K562 (cell line): Measurements from ENCODE around the gene PSMB10. TPM values are rescaled to one million over a fixed set of nuclear protein-coding genes. Genes with fewer than 3 reads are reported as not detected.

Experiments used
- ATAC-seq: fragments of 200-7000 bp; cut with Tn5 transposase; 3 replicates; pipeline ENCODE4 v1.9.1; 2020; ENCODE audit warnings: moderate library complexity
- BruUV-seq: library from RNA; stranded (reverse); fragments of 400-500 nt; replicated peaks from 2 replicates; lab custom pipeline; 2021; lab: Mats Ljungman, UMichigan
- CTCF ChIA-PET: fragments of 300-600 bp; formaldehyde crosslinking; extraction: SDS; loops from one replicate; lab custom pipeline; 2021; ENCODE audit warnings: low intra/inter-chr PET ratio; lab: Yijun Ruan, JAX
- POLR2A ChIA-PET: fragments of 300-600, 350-650 bp; sonication (Branson Sonifier 250); formaldehyde crosslinking; extraction: SDS; loops from one replicate; lab custom pipeline; 2021; ENCODE audit warnings: antibody characterized with exemption, inconsistent platforms; lab: Yijun Ruan, JAX
- DNase-seq, 4 experiments: peaks; one replicate each; pipeline versions ENCODE4 v3.0.0 to v3.0.0-alpha.2; 2011 to 2018; ENCODE audit warnings: low spot score in 3 of 4, mixed read lengths in 3 of 4; ENCODE audit errors: extremely low read depth in 1 of 4
- FAIRE-seq: peaks from 2 replicates; lab custom pipeline; 2011; peaks lifted over from hg19 to GRCh38; lab: Jason Lieb, UNC
- H2AFZ ChIP-seq: 2 replicates; pipeline ENCODE4 v1.6.0; 2011; ENCODE audit warnings: low read depth, low read length, control low read depth, inconsistent platforms
- H3K27ac ChIP-seq: fragments of 200-600 bp; 3 replicates; pipeline ENCODE4 v1.8.0; 2011; ENCODE audit warnings: low read depth, mild to moderate bottlenecking, control low read depth, inconsistent platforms, low read length, moderate library complexity, mixed read lengths; ENCODE audit errors: extremely low read depth
- H3K27me3 ChIP-seq, 2 experiments: fragments of 300-600 bp in 1 of 2; 2 replicates in 1 of 2; 3 replicates in 1 of 2; pipeline versions ENCODE4 v1.6.0 to v1.8.0; 2011; ENCODE audit warnings: inconsistent platforms in 2 of 2, low read length in 2 of 2, mild to moderate bottlenecking in 1 of 2, mixed read lengths in 1 of 2, moderate library complexity in 1 of 2; ENCODE audit not compliant: control insufficient read depth in 2 of 2, insufficient read depth in 2 of 2
- H3K36me3 ChIP-seq: fragments of 300-600 bp; 3 replicates; pipeline ENCODE4 v1.8.0; 2011; ENCODE audit warnings: mild to moderate bottlenecking, low read length, inconsistent platforms; ENCODE audit not compliant: control insufficient read depth, insufficient read depth
- H3K4me1 ChIP-seq, 2 experiments: fragments of 200-600 bp in 1 of 2; replicated peaks in 1 of 2; 2 replicates in 1 of 2; 3 replicates in 1 of 2; pipeline versions ENCODE4 v1.5.1 to v1.8.0; 2011; ENCODE audit warnings: inconsistent platforms in 2 of 2, low read length in 2 of 2, mild to moderate bottlenecking in 1 of 2, mixed read lengths in 1 of 2, moderate library complexity in 1 of 2; ENCODE audit not compliant: control insufficient read depth in 2 of 2, insufficient read depth in 2 of 2
- H3K4me2 ChIP-seq: 2 replicates; pipeline ENCODE4 v1.6.1; 2011; ENCODE audit warnings: low read length, control low read depth, inconsistent platforms, mixed read lengths; ENCODE audit not compliant: insufficient read depth
- H3K4me3 ChIP-seq: fragments of 200-600 bp; sonication (generic), shearing (Covaris generic); 2 replicates; pipeline ENCODE4 v1.5.1; 2016; ENCODE audit warnings: control low read depth, inconsistent platforms
- H3K79me2 ChIP-seq: fragments of 200-600 bp; 3 replicates; pipeline ENCODE4 v1.8.0; 2011; ENCODE audit warnings: low read length, inconsistent platforms; ENCODE audit not compliant: control insufficient read depth, insufficient read depth
- H3K9ac ChIP-seq, 2 experiments: 2 replicates each; pipeline versions ENCODE4 v1.6.0 to v1.6.1; 2011; ENCODE audit warnings: low read depth in 2 of 2, low read length in 2 of 2, control low read depth in 1 of 2, inconsistent platforms in 1 of 2, mild to moderate bottlenecking in 1 of 2, mixed read lengths in 1 of 2; ENCODE audit not compliant: insufficient read depth in 1 of 2
- H3K9me1 ChIP-seq: one replicate; pipeline ENCODE4 v1.6.0; 2011; ENCODE audit warnings: inconsistent platforms, mild to moderate bottlenecking, low read length, moderate library complexity; ENCODE audit not compliant: control insufficient read depth, insufficient read depth
- H3K9me3 ChIP-seq: replicated peaks from 2 replicates; pipeline ENCODE4 v1.5.1; 2011; ENCODE audit warnings: low read depth, low read length, inconsistent platforms; ENCODE audit not compliant: control insufficient read depth, insufficient read depth
- H4K20me1 ChIP-seq: replicated peaks from 2 replicates; pipeline ENCODE4 v1.6.1; 2011; ENCODE audit warnings: low read length, inconsistent platforms, mixed read lengths; ENCODE audit not compliant: control insufficient read depth, insufficient read depth
- KLF10 ChIP-seq: fragments of 250-450 bp; sonication (Bioruptor Pico); IDR thresholded peaks from 2 replicates; pipeline ENCODE4 v1.6.1; 2021; ENCODE audit warnings: matching md5 sums
- PKNOX1 ChIP-seq: fragments of 450-650 bp; IDR thresholded peaks from 2 replicates; pipeline ENCODE4 v1.6.1; 2016
- POLR2B ChIP-seq: fragments of 450-650 bp; IDR thresholded peaks from 2 replicates; pipeline ENCODE4 v1.6.1; 2018; ENCODE audit warnings: low read depth; ENCODE audit not compliant: partially characterized antibody
- RAD51 ChIP-seq: fragments of 450-650 bp; IDR thresholded peaks from 2 replicates; pipeline ENCODE4 v1.7.1; 2016; ENCODE audit warnings: low read depth, mild to moderate bottlenecking, borderline replicate concordance
- RBFOX2 ChIP-seq: fragments of 200-400 bp; formaldehyde crosslinking; IDR thresholded peaks from 2 replicates; pipeline ENCODE4 v1.6.1; 2017; ENCODE audit warnings: low read depth, mild to moderate bottlenecking, low read length, moderate library complexity
- TFE3 ChIP-seq: fragments of 450-650 bp; formaldehyde crosslinking; IDR thresholded peaks from 2 replicates; pipeline ENCODE4 v1.4.0; 2020; ENCODE audit warnings: mild to moderate bottlenecking, mixed read lengths
- USF1 ChIP-seq: sonication (generic); formaldehyde crosslinking; IDR thresholded peaks from 2 replicates; pipeline ENCODE4 v1.9.0; 2022; ENCODE audit warnings: mild to moderate bottlenecking, missing genetic modification reagents
- ZBTB8A ChIP-seq: fragments of 450-650 bp; IDR thresholded peaks from 2 replicates; pipeline ENCODE4 v1.6.1; 2018; ENCODE audit warnings: mild to moderate bottlenecking, moderate library complexity; ENCODE audit not compliant: partially characterized antibody
- WGBS: fragments of 100-300 bp; shearing (Covaris generic); methylation state at CpG from one replicate; pipeline ENCODE4 v1.1.6; 2016; ENCODE audit warnings: low coverage, mixed read lengths; ENCODE audit not compliant: insufficient coverage; ENCODE audit errors: missing lambda C conversion rate; 5-methylcytosine and 5-hydroxymethylcytosine counted together
- in situ Hi-C: fragments of 300-500 bp; cut with MboI; formaldehyde crosslinking; loops from 4 replicates; pipeline ENCODE4 v1.15.0; 2018; ENCODE audit warnings: inconsistent platforms, mixed read lengths
- intact Hi-C: fragments of 100-400 bp; cut with micrococcal nuclease; formaldehyde crosslinking; loops from 2 replicates; pipeline ENCODE4 v1.14.2; 2022
- polyA plus RNA-seq, 8 experiments: library from polyadenylated mRNA; depleted of rRNA in 4 of 8; stranded (reverse) in 5 of 8; unstranded in 3 of 8; fragments of >200 nt; fragmentation: Nextera tagmentation in 2 of 8; fragmentation: Illumina TruSeq in 1 of 8; extraction: Ambion mirVana in 2 of 8; extraction: Trizol in 1 of 8; gene quantifications; 2 replicates each; pipeline versions ENCODE4 v1.2.1 to v1.2.3, GENCODE V29; 2011 to 2014; ENCODE audit warnings: inconsistent platforms in 1 of 8, missing spikeins in 1 of 8
- total RNA-seq, 7 experiments: library from RNA; depleted of rRNA in 6 of 7; stranded (reverse); fragments of >200 nt in 6 of 7; fragmentation: Illumina TruSeq in 2 of 7; extraction: Trizol in 2 of 7; gene quantifications; 2 replicates each; pipeline versions ENCODE4 v1.2.1 to v1.2.3, GENCODE V29; 2011 to 2021; ENCODE audit warnings: low replicate concordance in 1 of 7
- TF ChIP-seq, protein P1 (sequence below): sonication (generic); formaldehyde crosslinking; IDR thresholded peaks from 2 replicates; pipeline ENCODE4 v1.5.0; 2020; ENCODE audit warnings: missing genetic modification reagents
- TF ChIP-seq, protein P2 (sequence below): sonication (generic); formaldehyde crosslinking; IDR thresholded peaks from 2 replicates; pipeline ENCODE4 v1.9.0; 2022; ENCODE audit warnings: mild to moderate bottlenecking, missing genetic modification reagents
- TF ChIP-seq, protein P3 (sequence below): sonication (generic); formaldehyde crosslinking; IDR thresholded peaks from 2 replicates; pipeline ENCODE4 v1.8.1; 2023; ENCODE audit warnings: mild to moderate bottlenecking, missing genetic modification reagents

The PSMB10 gene
- total and polyA plus RNA-seq, 9 of the 15 experiments (the other 6 are each of a cell fraction or from before 2014, with no cell fraction given): 11.7 to 105 (median 51.0) TPM

DNA sequence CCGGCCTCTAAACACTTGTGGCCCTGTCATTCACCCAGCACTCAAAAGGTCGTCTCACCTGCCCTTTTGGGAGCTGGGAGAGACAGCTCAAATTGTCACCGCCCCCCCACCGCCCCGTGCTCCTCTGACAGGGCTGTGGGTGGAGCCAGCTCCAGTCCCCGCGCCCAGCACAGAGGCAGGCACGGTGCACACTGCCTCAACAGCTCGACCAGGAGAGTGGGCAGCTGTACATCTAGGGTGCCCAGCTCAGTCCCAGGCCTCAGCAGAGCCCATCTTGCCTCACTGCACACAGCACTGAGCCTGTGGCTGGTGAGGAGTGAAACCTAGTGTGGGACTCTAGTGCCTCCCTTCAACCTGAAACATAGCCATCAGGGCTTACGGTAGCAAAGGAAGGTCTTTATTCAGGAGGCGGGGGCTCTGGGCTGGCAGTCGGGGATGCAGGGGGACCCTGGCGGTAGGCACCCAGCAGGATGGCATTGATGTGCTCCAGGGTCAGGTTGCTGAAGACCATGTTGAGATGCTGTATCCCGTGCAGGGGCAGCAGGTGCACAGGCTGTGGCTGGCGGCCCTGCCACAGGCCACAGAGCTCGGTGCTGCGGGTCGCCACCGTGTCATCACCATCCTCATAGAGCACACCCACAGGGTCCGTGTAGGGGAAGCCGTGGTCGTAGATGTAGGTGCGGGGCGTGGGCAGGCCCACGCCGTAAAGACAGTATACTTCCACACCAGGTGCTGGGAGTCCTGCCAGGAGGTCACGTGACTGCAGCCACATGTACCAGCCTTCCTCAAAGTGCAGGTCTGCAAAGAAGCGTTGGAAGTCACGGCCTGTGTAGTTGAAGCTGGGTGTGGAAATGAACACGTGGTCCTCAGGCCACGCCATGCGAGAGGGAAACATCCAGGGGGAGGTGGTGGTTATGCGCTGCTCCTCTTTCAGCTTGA lies 3.1 kb upstream of the PSMB10 start:
- Histone ChIP-seq H3K27ac (no peak overlapping the region), H4K20me1 (peaks cover 12% of the 10 kb centered on the region; the same call in 1 of the 2 replicates), H3K4me1 (peaks cover 17 to 76% of the 10 kb centered on the region in 2 experiments), H3K4me3 (no peak overlapping the region), H3K4me2 (no peak overlapping the region), H2AFZ (no peak overlapping the region), H3K9me1 (no peaks in the 10 kb centered on the region), H3K9me3 (no peaks in the 10 kb centered on the region; the same call in 1 of the 2 replicates), H3K36me3 (peaks cover 44% of the 10 kb centered on the region; the same call in 2 of the 3 replicates), H3K9ac (peak overlapping the region in 1 of 2 experiments; percentile 68; a peak in 2 of 4 replicates), H3K79me2 (peaks cover 28% of the 10 kb centered on the region), H3K27me3 (no peaks in the 10 kb centered on the region)
- FAIRE-seq (no peak), DNase-seq (no peak), ATAC-seq (no peak)
- intact Hi-C loops (loop anchor here (5.0 to 10.0 kb wide), 2 partner anchors 103 to 415 kb away; partner anchors contain the start of gene RIPOR1), in situ Hi-C loops (no loop called here)
- BruUV-seq: no TSS peak
- CTCF ChIA-PET: no interaction called here
- POLR2A ChIA-PET: interaction anchor here (0.6 kb wide), 2 partner anchors 24 to 66 kb away, joined by 3 to 4 read pairs; no protein-coding TSS in a partner anchor
- WGBS: 77% methylated on average over 29 of the region's 33 CpGs
- TF ChIP-seq TFE3 (CRISPR knock-in tag) (peak; percentile 44), RBFOX2 (peak; percentile 33; the same call in 1 of the 2 replicates), USF1 (CRISPR knock-in tag) (0 out of 2 replicates have a peak, but pooled peaks have one; percentile 45), ZBTB8A (no peak), PKNOX1 (no peak), KLF10 (CRISPR knock-in tag) (no peak), RAD51 (peak; percentile 43; the same call in 1 of the 2 replicates), POLR2B (peak; percentile 13)
- TF ChIP-seq, protein P1, sequence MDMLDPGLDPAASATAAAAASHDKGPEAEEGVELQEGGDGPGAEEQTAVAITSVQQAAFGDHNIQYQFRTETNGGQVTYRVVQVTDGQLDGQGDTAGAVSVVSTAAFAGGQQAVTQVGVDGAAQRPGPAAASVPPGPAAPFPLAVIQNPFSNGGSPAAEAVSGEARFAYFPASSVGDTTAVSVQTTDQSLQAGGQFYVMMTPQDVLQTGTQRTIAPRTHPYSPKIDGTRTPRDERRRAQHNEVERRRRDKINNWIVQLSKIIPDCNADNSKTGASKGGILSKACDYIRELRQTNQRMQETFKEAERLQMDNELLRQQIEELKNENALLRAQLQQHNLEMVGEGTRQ (CRISPR knock-in tag): peak; percentile 35
- TF ChIP-seq, protein P2, sequence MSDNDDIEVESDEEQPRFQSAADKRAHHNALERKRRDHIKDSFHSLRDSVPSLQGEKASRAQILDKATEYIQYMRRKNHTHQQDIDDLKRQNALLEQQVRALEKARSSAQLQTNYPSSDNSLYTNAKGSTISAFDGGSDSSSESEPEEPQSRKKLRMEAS: peak; percentile 23; the same call in 1 of the 2 replicates
- TF ChIP-seq, protein P3, sequence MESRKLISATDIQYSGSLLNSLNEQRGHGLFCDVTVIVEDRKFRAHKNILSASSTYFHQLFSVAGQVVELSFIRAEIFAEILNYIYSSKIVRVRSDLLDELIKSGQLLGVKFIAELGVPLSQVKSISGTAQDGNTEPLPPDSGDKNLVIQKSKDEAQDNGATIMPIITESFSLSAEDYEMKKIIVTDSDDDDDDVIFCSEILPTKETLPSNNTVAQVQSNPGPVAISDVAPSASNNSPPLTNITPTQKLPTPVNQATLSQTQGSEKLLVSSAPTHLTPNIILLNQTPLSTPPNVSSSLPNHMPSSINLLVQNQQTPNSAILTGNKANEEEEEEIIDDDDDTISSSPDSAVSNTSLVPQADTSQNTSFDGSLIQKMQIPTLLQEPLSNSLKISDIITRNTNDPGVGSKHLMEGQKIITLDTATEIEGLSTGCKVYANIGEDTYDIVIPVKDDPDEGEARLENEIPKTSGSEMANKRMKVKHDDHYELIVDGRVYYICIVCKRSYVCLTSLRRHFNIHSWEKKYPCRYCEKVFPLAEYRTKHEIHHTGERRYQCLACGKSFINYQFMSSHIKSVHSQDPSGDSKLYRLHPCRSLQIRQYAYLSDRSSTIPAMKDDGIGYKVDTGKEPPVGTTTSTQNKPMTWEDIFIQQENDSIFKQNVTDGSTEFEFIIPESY (CRISPR knock-in tag): peak; percentile 53; the same call in 1 of the 2 replicates
